GM21381 (cell line): ENCODE data around the gene UBE2L3.
A peak's percentile ranks its signal among the peaks of the same experiment; 100 is the strongest.
"Not testable (repeated sequence)": the region's sequence is repeated elsewhere in the genome, so short reads cannot be mapped to it uniquely, and the experiment has no call there.

Experiments used
- ATAC-seq: cut with Tn5 transposase; IDR thresholded peaks from one replicate; pipeline ENCODE4 v1.9.1; 2021; ENCODE audit warnings: mild to moderate bottlenecking, moderate library complexity; ENCODE audit not compliant: unreplicated experiment

Gene UBE2L3

GRCh38 chr22:21626073-21626734 is 58.7 kb downstream of the UBE2L3 start:
- ATAC-seq: no peak

GRCh38 chr22:21626735-21627469 is 59.4 kb downstream of the UBE2L3 start:
- no peak for ATAC-seq

DNA sequence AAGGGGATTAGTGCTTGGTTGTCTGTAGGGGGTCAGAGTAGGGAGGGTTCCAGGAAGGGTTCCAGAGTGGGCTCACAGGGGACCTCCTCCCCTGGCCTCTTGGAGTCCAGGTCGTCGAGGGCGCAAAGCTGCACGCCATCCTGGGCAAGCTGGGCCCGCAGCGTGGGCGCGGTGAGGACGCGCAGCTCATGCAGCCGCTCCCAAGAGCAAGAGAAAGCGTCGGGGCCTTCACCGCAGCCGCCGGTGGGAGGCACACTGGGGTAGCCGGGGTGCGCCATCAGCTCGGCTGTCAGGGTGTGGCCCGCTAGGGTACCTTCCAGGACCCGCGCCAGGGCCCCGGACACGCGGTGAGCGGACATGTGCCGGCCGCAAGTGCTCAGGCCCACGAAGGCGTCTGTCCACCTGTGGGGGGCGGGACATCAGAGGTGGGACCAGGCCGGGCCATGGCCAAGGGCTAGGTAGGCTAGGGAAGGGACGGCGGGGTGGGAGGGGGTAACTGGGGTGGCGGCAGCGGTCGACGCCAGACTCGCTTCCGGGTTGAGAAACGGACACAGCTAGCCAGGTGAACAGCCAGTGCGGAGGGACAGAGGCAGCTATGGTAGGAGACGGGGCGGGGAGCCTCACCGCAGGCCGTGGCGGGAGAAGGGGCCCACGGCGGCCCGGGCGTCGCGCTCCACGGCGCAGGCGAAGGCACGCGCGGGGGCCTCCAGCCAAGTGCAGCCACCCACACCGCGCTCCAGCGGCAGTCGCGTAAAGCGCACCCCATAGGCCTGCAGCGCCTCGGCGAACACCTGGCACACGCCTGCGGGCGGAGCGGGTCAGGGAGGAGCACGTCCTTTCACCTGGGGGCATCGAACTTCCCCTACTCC is 61.1 kb downstream of the UBE2L3 start:
- no peak for ATAC-seq

- ATAC-seq: peak; percentile 78
Measured at GRCh38 chr22:21629255-21630149, 62.0 kb downstream of the UBE2L3 start, which contains the start of gene YDJC. Gene YDJC (minus strand): TSS chr22:21630022. CDS start chr22:21630014, 8 bp downstream.

- no peak for ATAC-seq
Measured at GRCh38 chr22:21631025-21631424, 63.5 kb downstream of the UBE2L3 start.

DNA sequence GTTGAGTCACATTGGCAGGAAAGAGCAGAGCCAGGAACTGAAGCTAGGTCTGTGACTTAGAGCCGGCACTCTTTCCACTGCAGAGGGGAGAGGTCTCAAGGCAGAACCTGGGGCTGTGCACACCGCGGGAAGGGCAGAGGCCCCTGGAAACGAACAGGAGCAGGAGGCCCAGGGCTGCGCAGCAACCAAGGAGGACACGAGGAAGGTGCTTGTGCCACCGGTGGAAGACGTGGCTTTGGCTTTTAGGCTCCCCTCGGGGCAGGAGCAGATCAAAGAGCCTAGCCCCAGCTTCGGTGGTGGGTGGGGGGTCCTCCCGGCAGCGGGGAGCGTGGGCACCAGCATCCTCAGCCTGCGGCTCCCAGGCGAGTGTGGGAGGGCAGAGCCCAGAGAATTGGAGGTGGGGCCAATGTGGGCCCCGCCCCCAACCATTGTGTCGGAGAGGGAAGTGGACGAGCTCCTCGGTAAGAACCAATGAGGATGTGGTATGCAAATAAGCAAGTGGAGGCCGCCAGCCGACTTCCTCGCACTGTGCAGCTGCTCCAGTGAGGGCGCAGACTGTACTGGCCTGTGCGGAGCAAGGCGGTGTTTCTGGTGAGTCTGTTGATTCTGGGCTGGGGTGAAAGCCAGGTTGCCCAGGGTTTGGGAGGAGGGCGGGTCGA is 64.9 kb downstream of the UBE2L3 start, which contains the start of gene CCDC116:
CCDC116 (plus strand) TSS at position 524 of the 659 bp plus-strand sequence. CDS start 422 bp downstream, outside the sequence.
- no peak for ATAC-seq

- no peak for ATAC-seq
Measured at GRCh38 chr22:21632931-21633330, 65.4 kb downstream of the UBE2L3 start.

DNA sequence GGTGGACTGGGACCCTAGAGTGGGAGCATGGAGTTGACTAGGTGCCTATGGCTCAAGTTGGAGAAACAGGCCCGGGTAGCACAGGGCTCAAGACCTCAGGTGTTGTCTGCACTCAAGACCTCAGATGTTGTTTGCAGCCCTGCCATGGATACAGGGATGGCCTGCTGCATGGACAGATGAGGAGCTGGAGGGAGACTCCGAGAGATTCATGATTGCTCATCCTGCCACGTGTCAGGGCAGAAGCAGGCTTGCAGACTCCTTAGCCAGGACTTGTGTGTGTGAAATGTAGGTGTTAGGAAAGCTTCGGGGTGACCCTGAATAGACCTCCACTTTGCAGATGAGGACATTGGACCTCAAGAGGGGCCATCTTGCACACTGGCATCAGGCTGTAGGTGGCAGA is 66.0 kb downstream of the UBE2L3 start:
- no peak for ATAC-seq

- no peak for ATAC-seq
Measured at GRCh38 chr22:21634081-21634480, 66.6 kb downstream of the UBE2L3 start.

DNA sequence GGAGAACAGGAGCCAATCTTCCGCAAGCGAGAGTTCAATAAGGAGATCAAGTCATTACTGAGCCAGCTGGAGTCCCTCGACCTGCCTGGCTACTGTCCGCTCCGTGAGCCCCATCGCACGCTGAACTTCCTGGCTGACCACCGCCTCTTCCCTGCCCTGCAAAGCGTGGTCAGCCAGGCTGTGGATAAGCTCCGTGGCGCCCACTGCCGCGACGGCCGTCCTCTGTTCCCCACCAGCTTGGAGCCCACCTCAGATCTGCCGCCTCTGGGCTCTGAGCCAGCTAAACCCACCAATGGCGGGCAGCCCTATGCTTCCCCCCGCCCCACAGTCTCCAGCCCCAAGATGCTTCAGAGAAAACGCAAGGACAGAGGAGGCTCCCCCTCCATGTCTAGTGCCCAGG is 67.3 kb downstream of the UBE2L3 start:
- ATAC-seq: no peak

DNA sequence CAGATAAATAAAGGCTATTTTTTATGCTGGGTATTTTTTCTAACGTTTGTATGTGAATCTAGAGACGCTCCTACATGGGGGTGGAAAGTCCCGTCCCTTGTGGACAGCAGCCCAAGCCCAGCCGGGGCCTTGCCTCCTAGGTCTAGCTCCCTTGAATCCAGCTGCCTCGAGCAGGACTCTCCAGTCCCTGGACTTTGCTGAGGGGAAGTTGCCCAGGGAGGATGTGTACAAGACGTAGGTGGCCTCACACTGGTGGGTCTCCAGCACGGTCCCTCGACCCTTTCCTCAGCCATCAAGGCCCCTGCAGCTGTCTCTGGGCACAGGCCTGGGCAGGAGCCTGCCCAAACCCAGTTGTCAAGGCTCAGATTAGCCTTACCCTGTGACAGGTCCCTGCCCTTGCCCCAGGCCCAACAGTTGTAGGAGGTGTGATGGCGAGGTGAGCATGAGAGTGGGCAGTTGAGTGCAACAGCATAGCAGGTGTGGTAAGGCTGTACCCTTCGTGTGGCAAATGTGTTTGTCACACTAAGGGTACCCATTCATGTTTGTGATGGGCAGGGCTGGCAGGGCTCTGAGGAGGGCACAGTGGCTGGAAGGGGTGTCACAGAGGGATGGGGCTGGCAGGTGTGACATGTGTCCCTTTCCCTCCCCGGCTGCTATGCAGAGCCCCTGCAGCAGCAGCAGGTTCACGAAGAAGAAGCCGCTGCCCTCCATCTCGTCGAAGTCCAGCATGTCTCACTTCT is 68.4 kb downstream of the UBE2L3 start:
- ATAC-seq: no peak

- no peak for ATAC-seq
Measured at GRCh38 chr22:21636629-21637218, 69.2 kb downstream of the UBE2L3 start.

DNA sequence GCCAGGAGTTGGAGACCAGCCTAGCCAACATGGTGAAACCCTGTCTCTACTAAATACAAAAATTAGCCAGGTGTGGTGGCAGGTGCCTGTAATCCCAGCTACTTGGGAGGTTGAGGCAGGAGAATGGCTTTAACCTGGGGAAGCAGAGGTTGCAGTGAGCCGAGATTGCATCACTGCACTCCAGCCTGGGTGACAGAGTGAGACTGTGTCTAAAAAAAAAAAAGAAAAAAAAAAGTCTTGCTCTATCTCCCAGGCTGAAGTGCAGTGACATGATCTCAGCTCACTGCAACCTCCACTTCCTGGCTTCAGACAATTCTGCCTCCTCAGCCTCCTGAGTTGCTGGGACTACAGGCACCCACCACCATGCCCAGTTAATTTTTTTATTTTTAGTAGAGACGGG is 69.9 kb downstream of the UBE2L3 start:
- not testable (repeated sequence) for ATAC-seq

GRCh38 chr22:21639359-21639758 is 71.8 kb downstream of the UBE2L3 start:
- ATAC-seq: no peak

GRCh38 chr22:21640810-21641209 is 73.3 kb downstream of the UBE2L3 start:
- no peak for ATAC-seq

DNA sequence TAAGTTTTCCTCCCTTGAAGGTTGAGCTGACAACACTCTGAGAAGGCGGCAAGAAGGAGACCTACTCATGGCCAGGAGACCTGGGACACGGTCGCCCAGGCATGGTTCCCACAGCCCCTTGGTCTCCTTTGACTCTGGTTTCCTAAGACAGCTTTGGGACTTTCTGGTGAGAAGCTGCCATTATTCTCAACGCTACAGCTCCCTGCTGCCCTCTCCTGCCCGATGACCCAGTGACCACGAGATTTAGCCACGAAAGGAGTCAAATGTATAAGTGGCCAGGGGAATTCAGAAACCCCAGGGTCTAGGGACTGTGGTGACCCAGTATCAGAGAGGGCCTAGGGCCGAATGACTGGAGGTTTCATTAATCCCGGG is 73.9 kb downstream of the UBE2L3 start:
- ATAC-seq: no peak

- ATAC-seq: peak; percentile 89
Measured at GRCh38 chr22:21641789-21642583, 74.5 kb downstream of the UBE2L3 start, which contains the start of gene SDF2L1. Gene SDF2L1 (plus strand): TSS chr22:21642302. CDS start chr22:21642337, 35 bp downstream.
